ENCODE measurements around the gene NDUFC1.

Gene NDUFC1

GRCh38 chr4:139246166-139246565 is 56.1 kb downstream of the NDUFC1 start:
- no peak for DNase-seq

- no peak for DNase-seq
Measured at GRCh38 chr4:139245590-139245989, 56.7 kb downstream of the NDUFC1 start.

GRCh38 chr4:139243448-139244365 is 58.6 kb downstream of the NDUFC1 start:
- DNase-seq = no peak

- DNase-seq = no peak
Measured at GRCh38 chr4:139242511-139243051, 59.7 kb downstream of the NDUFC1 start.

GRCh38 chr4:139241784-139242151 is 60.5 kb downstream of the NDUFC1 start:
- DNase-seq = no peak

- no peak for DNase-seq
Measured at GRCh38 chr4:139241086-139241783, 61.0 kb downstream of the NDUFC1 start.

Measured in GF-D8 (cell line).